Activated T-helper 1 cell treated with anti-CD3 and anti-CD28 coated beads, Interleukin-12 subunit alpha, Interleukin-12 subunit beta, Interleukin-2, Interleukin-4 antibody, amounts not matched to agents 30 ng/mL and 10 ng/mL and 1 ng/mL, durations not matched to agents 14 hours and 24 hours and 36 hours (primary cell): ENCODE data around the gene ARHGEF6. TPM values are rescaled to one million over a fixed set of nuclear protein-coding genes. Genes with fewer than 3 reads are reported as not detected.
"Not testable (repeated sequence)": the region's sequence is repeated elsewhere in the genome, so short reads cannot be mapped to it uniquely, and the experiment has no call there.

Experiments
- DNase-seq: peaks from one replicate; pipeline ENCODE4 v3.0.0; 2021; ENCODE audit warnings: low spot score
- H3K27ac Mint-ChIP-seq: one replicate; pipeline ENCODE4 v1.8.0; 2021; ENCODE audit warnings: mild to moderate bottlenecking, mixed read lengths
- H3K27me3 Mint-ChIP-seq: one replicate; pipeline ENCODE4 v1.8.0; 2022; ENCODE audit warnings: mild to moderate bottlenecking, moderate library complexity, mixed read lengths; ENCODE audit not compliant: insufficient read depth
- H3K36me3 Mint-ChIP-seq: one replicate; pipeline ENCODE4 v1.8.0; 2021; ENCODE audit warnings: low read depth, mixed read lengths
- H3K4me1 Mint-ChIP-seq: one replicate; pipeline ENCODE4 v1.8.0; 2021; ENCODE audit warnings: low read depth, mixed read lengths
- H3K4me3 Mint-ChIP-seq: one replicate; pipeline ENCODE4 v1.8.0; 2021; ENCODE audit warnings: mild to moderate bottlenecking, moderate library complexity, mixed read lengths
- H3K9me3 Mint-ChIP-seq: one replicate; pipeline ENCODE4 v1.8.0; 2021; ENCODE audit warnings: mixed read lengths
- intact Hi-C: fragments of 100-400 bp; cut with micrococcal nuclease; formaldehyde crosslinking; loops from one replicate; pipeline ENCODE4 v1.15.1; 2024
- total RNA-seq: library from RNA; stranded (reverse); gene quantifications from 2 replicates; pipeline ENCODE4 v1.2.3, GENCODE V29; 2022

The ARHGEF6 gene
- total RNA-seq, 1 donor from 2014 or later: 39.8 TPM

DNA sequence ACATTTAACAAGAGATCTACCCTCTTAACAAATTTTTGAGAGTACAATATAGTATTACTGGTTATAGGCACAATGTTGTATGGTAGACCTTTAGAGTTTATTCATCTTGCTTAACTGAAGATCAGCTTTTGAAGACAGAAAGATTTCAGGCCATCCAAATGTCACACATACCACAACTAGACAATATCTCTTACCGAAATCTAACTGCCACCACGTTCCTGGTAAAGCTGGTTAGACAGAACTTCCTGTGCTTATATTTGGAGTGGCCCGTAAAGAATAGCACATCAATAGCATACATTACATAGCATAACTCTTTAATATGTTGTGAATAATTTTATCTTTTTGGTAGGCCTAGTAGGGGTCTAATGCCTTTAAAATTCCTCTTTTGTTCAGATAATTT, 29.8 kb upstream of the ARHGEF6 start:
- intact Hi-C loops: loop anchor here (2.0 kb wide), 1 partner anchor 30 kb away; the partner anchor contains the start of gene ARHGEF6
- H3K9me3 Mint-ChIP-seq: no peaks in the 10 kb centered on the region
- DNase-seq: peak; percentile 2
- peak overlapping the region; percentile 58 for H3K4me3 Mint-ChIP-seq
- H3K27ac Mint-ChIP-seq: peak overlapping the region; percentile 77
- H3K27me3 Mint-ChIP-seq: no peaks in the 10 kb centered on the region
- H3K36me3 Mint-ChIP-seq: peaks cover 8% of the 10 kb centered on the region
- peaks cover 8% of the 10 kb centered on the region for H3K4me1 Mint-ChIP-seq

DNA sequence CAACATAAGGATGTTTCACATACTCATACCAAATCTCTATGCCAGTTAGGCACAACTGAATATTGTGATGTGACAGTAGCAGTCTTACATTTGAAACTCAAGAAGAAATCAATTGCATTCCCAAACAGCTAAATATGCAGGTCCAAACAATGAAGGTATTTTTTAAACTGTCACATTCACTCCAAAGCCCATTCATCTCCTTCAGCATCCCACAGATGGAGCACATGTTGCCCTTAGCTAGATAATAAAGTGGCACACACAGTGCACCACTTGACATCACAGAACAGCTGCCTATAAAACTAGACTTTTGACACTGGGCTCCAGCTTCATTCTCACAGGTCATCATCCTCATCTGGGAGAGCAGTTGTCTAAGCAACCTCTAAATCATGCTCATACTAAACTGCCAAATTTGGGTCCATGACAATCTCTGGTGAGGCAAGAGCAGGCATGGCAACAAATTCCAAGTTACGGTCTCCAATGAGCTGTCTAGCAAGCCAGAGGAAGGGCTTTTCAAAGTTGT, 26.2 kb upstream of the ARHGEF6 start:
- Mint-ChIP-seq H3K36me3 (peaks cover 3% of the 10 kb centered on the region), H3K4me1 (peaks cover 8% of the 10 kb centered on the region), H3K4me3 (no peak overlapping the region), H3K27ac (no peak overlapping the region), H3K9me3 (no peaks in the 10 kb centered on the region), H3K27me3 (no peaks in the 10 kb centered on the region)
- intact Hi-C loops: no loop called here
- no peak for DNase-seq

- no peaks in the 10 kb centered on the region for H3K9me3 Mint-ChIP-seq
- intact Hi-C loops: no loop called here
- no peak overlapping the region for H3K4me3 Mint-ChIP-seq
- H3K27me3 Mint-ChIP-seq: no peaks in the 10 kb centered on the region
- peaks cover 7% of the 10 kb centered on the region for H3K4me1 Mint-ChIP-seq
- H3K27ac Mint-ChIP-seq: no peak overlapping the region
- peaks cover 7% of the 10 kb centered on the region for H3K36me3 Mint-ChIP-seq
- DNase-seq: no peak
Observed at GRCh38 chrX:136802515-136802914, 21.8 kb upstream of the ARHGEF6 start.

- intact Hi-C loops: no loop called here
- peaks cover 7% of the 10 kb centered on the region for H3K4me1 Mint-ChIP-seq
- H3K4me3 Mint-ChIP-seq: no peak overlapping the region
- H3K27ac Mint-ChIP-seq: peak overlapping the region; percentile 11
- no peaks in the 10 kb centered on the region for H3K27me3 Mint-ChIP-seq
- H3K9me3 Mint-ChIP-seq: peaks cover 12% of the 10 kb centered on the region
- peaks cover 4% of the 10 kb centered on the region for H3K36me3 Mint-ChIP-seq
- no peak for DNase-seq
Observed at GRCh38 chrX:136797787-136798186, 17.1 kb upstream of the ARHGEF6 start.

- H3K27ac Mint-ChIP-seq, H3K4me1 Mint-ChIP-seq, H3K4me3 Mint-ChIP-seq, H3K27me3 Mint-ChIP-seq, intact Hi-C loops, DNase-seq, H3K36me3 Mint-ChIP-seq: not testable (repeated sequence)
- H3K9me3 Mint-ChIP-seq: peaks cover 12% of the 10 kb centered on the region
Observed at GRCh38 chrX:136795132-136795531, 14.4 kb upstream of the ARHGEF6 start.

- DNase-seq, H3K4me3 Mint-ChIP-seq, intact Hi-C loops, H3K36me3 Mint-ChIP-seq, H3K27ac Mint-ChIP-seq, H3K27me3 Mint-ChIP-seq, H3K4me1 Mint-ChIP-seq: not testable (repeated sequence)
- peaks cover 12% of the 10 kb centered on the region for H3K9me3 Mint-ChIP-seq
Observed at GRCh38 chrX:136794660-136795059, 13.9 kb upstream of the ARHGEF6 start.

DNA sequence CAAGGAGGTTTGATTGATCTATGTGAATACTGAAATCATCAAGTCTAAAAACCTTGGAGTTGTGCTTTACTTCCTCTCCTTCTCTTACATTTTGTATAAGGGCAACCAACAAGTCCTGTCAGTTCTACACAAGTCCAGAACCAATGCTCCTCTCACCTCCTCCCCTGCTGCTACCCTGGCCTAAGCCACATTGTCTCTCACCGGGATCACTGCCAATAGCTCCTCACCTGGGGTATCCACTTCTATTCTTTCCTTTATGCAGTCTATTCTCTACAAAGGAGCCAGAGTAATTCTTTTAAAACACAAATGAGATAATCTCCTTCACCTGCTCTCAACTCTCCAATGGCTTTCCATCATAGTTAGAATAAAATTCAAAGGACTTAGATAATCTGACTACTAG, 13.3 kb upstream of the ARHGEF6 start:
- DNase-seq: no peak
- H3K9me3 Mint-ChIP-seq: peaks cover 12% of the 10 kb centered on the region
- H3K4me1 Mint-ChIP-seq: peaks cover 7% of the 10 kb centered on the region
- H3K4me3 Mint-ChIP-seq: no peak overlapping the region
- H3K27me3 Mint-ChIP-seq: no peaks in the 10 kb centered on the region
- intact Hi-C loops: no loop called here
- no peak overlapping the region for H3K27ac Mint-ChIP-seq
- peaks cover 2% of the 10 kb centered on the region for H3K36me3 Mint-ChIP-seq

GRCh38 chrX:136789856-136790255, 9.1 kb upstream of the ARHGEF6 start:
- Mint-ChIP-seq H3K4me1 (no peaks in the 10 kb centered on the region), H3K27me3 (no peaks in the 10 kb centered on the region), H3K9me3 (peaks cover 5% of the 10 kb centered on the region), H3K27ac (no peak overlapping the region), H3K4me3 (no peak overlapping the region), H3K36me3 (no peaks in the 10 kb centered on the region)
- intact Hi-C loops: no loop called here
- DNase-seq: no peak

DNA sequence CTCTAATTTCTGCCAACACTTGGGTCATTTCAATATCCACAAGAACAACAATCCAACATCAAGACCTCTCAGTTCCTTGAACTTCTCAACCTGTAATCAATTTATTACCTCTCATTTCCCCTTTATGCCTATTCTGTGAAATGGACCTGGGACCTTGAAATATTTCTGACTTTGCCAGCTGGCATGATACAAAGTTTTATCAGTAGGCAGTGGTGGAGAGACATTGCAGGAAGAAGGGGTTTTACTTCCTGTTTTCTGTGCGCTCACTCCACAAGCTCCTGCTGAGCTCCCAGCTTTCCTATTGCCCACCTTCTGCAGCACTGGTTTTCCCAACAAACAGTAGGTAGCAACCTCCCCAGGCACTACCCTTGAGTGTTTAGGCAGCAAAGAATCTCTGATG, 3.5 kb upstream of the ARHGEF6 start:
- H3K36me3 Mint-ChIP-seq: peaks cover 3% of the 10 kb centered on the region
- no peak overlapping the region for H3K27ac Mint-ChIP-seq
- H3K9me3 Mint-ChIP-seq: no peaks in the 10 kb centered on the region
- no peaks in the 10 kb centered on the region for H3K27me3 Mint-ChIP-seq
- peaks cover 37% of the 10 kb centered on the region for H3K4me1 Mint-ChIP-seq
- H3K4me3 Mint-ChIP-seq: peak overlapping the region; percentile 22
- intact Hi-C loops: loop anchor here (5.0 kb wide), 1 partner anchor 83 kb away; no protein-coding TSS in a partner anchor
- DNase-seq: no peak

- Mint-ChIP-seq H3K27ac (no peak overlapping the region), H3K4me1 (peaks cover 42% of the 10 kb centered on the region)
- intact Hi-C loops: loop anchor here (5.0 kb wide), 1 partner anchor 84 kb away; no protein-coding TSS in a partner anchor
Observed at GRCh38 chrX:136783159-136783558, 2.4 kb upstream of the ARHGEF6 start.

GRCh38 chrX:136781180-136781797, 557 bp upstream of the ARHGEF6 start:
- Mint-ChIP-seq H3K36me3 (peaks cover 8% of the 10 kb centered on the region), H3K4me1 (peaks cover 58% of the 10 kb centered on the region), H3K9me3 (no peaks in the 10 kb centered on the region), H3K27ac (peak overlapping the region; percentile 95), H3K4me3 (peak overlapping the region; percentile 93), H3K27me3 (no peaks in the 10 kb centered on the region)
- intact Hi-C loops: loop anchor here (2.0 to 5.0 kb wide), 2 partner anchors 30 to 86 kb away; no protein-coding TSS in a partner anchor
- no peak for DNase-seq

More at GRCh38 chrX:136783159-136783558, 2.4 kb upstream of the ARHGEF6 start:
- no peaks in the 10 kb centered on the region for H3K9me3 Mint-ChIP-seq
- H3K4me3 Mint-ChIP-seq: no peak overlapping the region
- DNase-seq: no peak
- H3K27me3 Mint-ChIP-seq: no peaks in the 10 kb centered on the region
- peaks cover 3% of the 10 kb centered on the region for H3K36me3 Mint-ChIP-seq

DNA sequence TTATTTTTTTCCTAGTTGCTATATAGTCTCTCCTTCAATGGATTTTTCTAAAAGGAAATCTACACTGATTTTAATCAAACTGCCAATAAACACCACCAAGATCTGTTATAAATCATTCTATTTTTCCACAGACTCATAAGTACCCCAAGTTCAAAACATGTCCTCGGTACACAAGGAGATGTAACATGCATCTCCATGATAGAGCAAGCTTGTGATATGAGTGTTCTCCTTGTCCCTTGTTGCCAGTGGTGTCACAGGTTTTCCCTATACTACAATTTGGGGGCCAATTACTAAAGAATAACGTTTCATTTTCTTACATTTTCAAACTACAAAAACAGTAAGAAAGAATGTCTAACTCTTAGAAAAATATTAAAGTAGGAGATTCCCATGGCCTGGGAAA, 491 bp downstream of the ARHGEF6 start:
- H3K27ac Mint-ChIP-seq: peak overlapping the region; percentile 95
- H3K36me3 Mint-ChIP-seq: peaks cover 10% of the 10 kb centered on the region
- DNase-seq: no peak
- H3K9me3 Mint-ChIP-seq: no peaks in the 10 kb centered on the region
- H3K4me3 Mint-ChIP-seq: peak overlapping the region; percentile 93
- intact Hi-C loops: loop anchor here (2.0 to 5.0 kb wide), 2 partner anchors 31 to 87 kb away; no protein-coding TSS in a partner anchor
- peaks cover 69% of the 10 kb centered on the region for H3K4me1 Mint-ChIP-seq
- H3K27me3 Mint-ChIP-seq: no peaks in the 10 kb centered on the region

DNA sequence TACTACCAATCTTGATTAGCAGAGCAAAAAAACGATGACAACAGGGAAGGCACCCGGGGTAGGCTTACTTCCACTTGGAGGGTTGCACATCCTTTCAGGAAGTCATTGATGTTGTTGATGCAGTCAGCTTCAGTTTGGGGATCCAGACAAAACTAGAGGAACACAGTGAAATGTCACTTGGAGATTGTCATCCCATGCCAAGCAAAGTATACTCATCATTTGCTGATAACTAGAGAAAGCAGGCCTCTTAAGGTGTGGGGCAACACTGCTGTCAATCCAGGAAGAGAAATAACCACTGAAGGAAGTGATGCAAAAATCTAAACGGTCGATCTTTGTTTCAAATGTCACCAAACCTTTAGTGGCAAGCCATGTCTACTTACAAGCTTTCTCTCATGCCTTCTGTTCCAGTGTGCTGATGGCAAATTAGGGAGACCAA, 1.4 kb downstream of the ARHGEF6 start:
- DNase-seq: peak; percentile 18

More for the DNA sequence above, 1.4 kb downstream of the ARHGEF6 start:
- peaks cover 76% of the 10 kb centered on the region for H3K4me1 Mint-ChIP-seq
- H3K36me3 Mint-ChIP-seq: peaks cover 12% of the 10 kb centered on the region
- peak overlapping the region; percentile 93 for H3K4me3 Mint-ChIP-seq
- intact Hi-C loops: loop anchor here (1.0 to 2.0 kb wide), 5 partner anchors 11 to 283 kb away; partner anchors contain the start of gene HTATSF1
- no peaks in the 10 kb centered on the region for H3K9me3 Mint-ChIP-seq
- peak overlapping the region; percentile 95 for H3K27ac Mint-ChIP-seq
- no peaks in the 10 kb centered on the region for H3K27me3 Mint-ChIP-seq
